Measurements from ENCODE around the gene MAN1A1. TPM values are rescaled to one million over a fixed set of nuclear protein-coding genes. Genes with fewer than 3 reads are reported as not detected.

Gene MAN1A1
- total RNA-seq, 1 experiment from 2014 or later, result 19.0 TPM

DNA sequence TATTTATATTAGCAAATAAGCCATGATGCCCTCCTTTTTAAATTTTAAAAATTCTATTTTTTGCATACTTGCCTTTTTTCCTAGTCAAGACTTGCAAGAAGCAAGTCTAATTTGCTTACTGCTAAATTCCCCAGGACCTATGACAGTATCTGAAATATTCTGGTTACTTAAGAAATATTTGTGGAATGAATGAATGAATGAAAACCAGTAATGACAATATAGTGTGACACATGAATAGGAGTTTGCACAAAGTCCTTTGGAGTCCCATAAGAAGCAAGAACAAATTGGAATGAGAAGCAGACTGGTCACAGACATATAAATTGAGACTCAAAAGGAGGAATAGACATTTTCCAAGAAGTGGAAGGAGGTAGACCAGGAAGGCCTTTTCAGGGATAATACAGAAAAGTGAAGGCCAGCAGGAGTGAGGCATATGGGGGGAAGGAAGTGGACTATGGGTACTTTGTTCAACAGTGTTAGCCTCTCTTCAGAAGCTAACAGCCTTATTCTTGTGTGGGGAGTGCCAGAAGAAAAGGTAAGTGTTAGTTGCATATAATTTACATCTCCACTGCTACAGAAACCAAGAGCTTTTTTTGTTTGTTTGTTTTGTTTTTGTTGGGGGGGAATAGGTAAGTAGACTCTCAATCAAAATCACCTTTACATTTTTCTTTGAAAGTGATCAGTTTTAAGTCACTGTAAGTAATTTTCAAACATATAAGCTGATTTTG, 177.5 kb downstream of the MAN1A1 start:
- DNase-seq (no peak), ATAC-seq (no peak)
- no peak overlapping the region for H3K27ac ChIP-seq (ENCODE audit: low read length)
- no peak overlapping the region for H3K4me3 ChIP-seq (ENCODE audit: low read length)
- intact Hi-C loops (cut with micrococcal nuclease), result no loop called here
- no peak overlapping the region for H3K4me2 ChIP-seq (ENCODE audit: low read length)
- no peak overlapping the region for H3K9ac ChIP-seq (ENCODE audit: low read length)
- H3K4me1 ChIP-seq (ENCODE audit: insufficient read depth, low read length), result no peaks in the 10 kb centered on the region
- H3K79me2 ChIP-seq (ENCODE audit: low read length), result no peaks in the 10 kb centered on the region
- no peaks in the 10 kb centered on the region for H3K36me3 ChIP-seq (ENCODE audit: low read depth, low read length)
- H3K9me2 ChIP-seq (replicated peaks; ENCODE audit: low read length), result no peaks in the 10 kb centered on the region
- ChIA-PET POLR2A (ENCODE audit: unreplicated experiment) (no interaction called here), CTCF (no interaction called here)
- no peaks in the 10 kb centered on the region for H3F3A ChIP-seq (ENCODE audit: low read length, unreplicated experiment)
- no peaks in the 10 kb centered on the region for H3K27me3 ChIP-seq (ENCODE audit: low read length)
- no peaks in the 10 kb centered on the region for H4K20me1 ChIP-seq (ENCODE audit: low read length)
- H3K9me3 ChIP-seq (ENCODE audit: low read length), result no peaks in the 10 kb centered on the region
- TF ChIP-seq EZH2 (IDR thresholded peaks at IDR 0.05; ENCODE audit: low read length, unreplicated experiment) (no peak), EZH2phosphoT487 (IDR thresholded peaks at IDR 0.05; ENCODE audit: borderline replicate concordance, low read length) (no peak)
- TF ChIP-seq, protein P1, sequence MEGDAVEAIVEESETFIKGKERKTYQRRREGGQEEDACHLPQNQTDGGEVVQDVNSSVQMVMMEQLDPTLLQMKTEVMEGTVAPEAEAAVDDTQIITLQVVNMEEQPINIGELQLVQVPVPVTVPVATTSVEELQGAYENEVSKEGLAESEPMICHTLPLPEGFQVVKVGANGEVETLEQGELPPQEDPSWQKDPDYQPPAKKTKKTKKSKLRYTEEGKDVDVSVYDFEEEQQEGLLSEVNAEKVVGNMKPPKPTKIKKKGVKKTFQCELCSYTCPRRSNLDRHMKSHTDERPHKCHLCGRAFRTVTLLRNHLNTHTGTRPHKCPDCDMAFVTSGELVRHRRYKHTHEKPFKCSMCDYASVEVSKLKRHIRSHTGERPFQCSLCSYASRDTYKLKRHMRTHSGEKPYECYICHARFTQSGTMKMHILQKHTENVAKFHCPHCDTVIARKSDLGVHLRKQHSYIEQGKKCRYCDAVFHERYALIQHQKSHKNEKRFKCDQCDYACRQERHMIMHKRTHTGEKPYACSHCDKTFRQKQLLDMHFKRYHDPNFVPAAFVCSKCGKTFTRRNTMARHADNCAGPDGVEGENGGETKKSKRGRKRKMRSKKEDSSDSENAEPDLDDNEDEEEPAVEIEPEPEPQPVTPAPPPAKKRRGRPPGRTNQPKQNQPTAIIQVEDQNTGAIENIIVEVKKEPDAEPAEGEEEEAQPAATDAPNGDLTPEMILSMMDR (conservative IDR thresholded peaks at IDR 0.05; ENCODE audit: low read depth, low read length), result no peak
- BruUV-seq (replicated peaks), result no TSS peak
- H2AFZ ChIP-seq (ENCODE audit: low read length), result no peak overlapping the region

GRCh38 chr6:119171088-119171841, 178.3 kb downstream of the MAN1A1 start:
- CTCF ChIA-PET, result no interaction called here
- TF ChIP-seq EZH2phosphoT487 (IDR thresholded peaks at IDR 0.05; ENCODE audit: borderline replicate concordance, low read length) (no peak), EZH2 (IDR thresholded peaks at IDR 0.05; ENCODE audit: low read length, unreplicated experiment) (no peak)
- TF ChIP-seq, protein P1 (conservative IDR thresholded peaks at IDR 0.05; ENCODE audit: low read depth, low read length), result no peak
- no peak for ATAC-seq
- Histone ChIP-seq H2AFZ (ENCODE audit: low read length) (no peak overlapping the region), H3K36me3 (ENCODE audit: low read depth, low read length) (no peaks in the 10 kb centered on the region), H3K79me2 (ENCODE audit: low read length) (no peaks in the 10 kb centered on the region), H3K27ac (ENCODE audit: low read length) (no peak overlapping the region), H4K20me1 (ENCODE audit: low read length) (no peaks in the 10 kb centered on the region), H3K9ac (ENCODE audit: low read length) (no peak overlapping the region), H3K9me3 (ENCODE audit: low read length) (no peaks in the 10 kb centered on the region), H3F3A (ENCODE audit: low read length, unreplicated experiment) (no peaks in the 10 kb centered on the region), H3K4me2 (ENCODE audit: low read length) (no peak overlapping the region), H3K9me2 (replicated peaks; ENCODE audit: low read length) (no peaks in the 10 kb centered on the region), H3K27me3 (ENCODE audit: low read length) (no peaks in the 10 kb centered on the region), H3K4me1 (ENCODE audit: insufficient read depth, low read length) (no peaks in the 10 kb centered on the region), H3K4me3 (ENCODE audit: low read length) (no peak overlapping the region)
- intact Hi-C loops (cut with micrococcal nuclease), result no loop called here
- BruUV-seq (replicated peaks), result no TSS peak
- POLR2A ChIA-PET (ENCODE audit: unreplicated experiment), result no interaction called here
- no peak for DNase-seq

Measured in PC-3 (cell line).